Right renal pelvis (tissue), 4 donors: Measurements from ENCODE around the gene CCKAR. TPM values are rescaled to one million over a fixed set of nuclear protein-coding genes. Genes with fewer than 3 reads are reported as not detected.

ENCODE experiments used
- polyA plus RNA-seq, 4 donors: library from polyadenylated mRNA; unstranded; fragments of 120-200 nt; gene quantifications; one replicate each; pipeline ENCODE4 v1.2.1, GENCODE V29; 2013; ENCODE audit not compliant: insufficient read length in 4 of 4

Gene CCKAR
- polyA plus RNA-seq, 4 donors = 0.05 to 0.10 TPM; not detected in 2

Other genes starting within 250 kb of the CCKAR start
- 10 to 100 TPM; 66.4 to 85.4 (median 83.3) TPM for gene RBPJ, start 169.5 kb downstream of the CCKAR start, polyA plus RNA-seq
- gene TBC1D19, start 93.6 kb upstream of the CCKAR start, polyA plus RNA-seq = 10 to 100 TPM; 18.7 to 22.7 (median 21.3) TPM